ENCODE measurements around the gene PLXNC1.

Gene PLXNC1

DNA sequence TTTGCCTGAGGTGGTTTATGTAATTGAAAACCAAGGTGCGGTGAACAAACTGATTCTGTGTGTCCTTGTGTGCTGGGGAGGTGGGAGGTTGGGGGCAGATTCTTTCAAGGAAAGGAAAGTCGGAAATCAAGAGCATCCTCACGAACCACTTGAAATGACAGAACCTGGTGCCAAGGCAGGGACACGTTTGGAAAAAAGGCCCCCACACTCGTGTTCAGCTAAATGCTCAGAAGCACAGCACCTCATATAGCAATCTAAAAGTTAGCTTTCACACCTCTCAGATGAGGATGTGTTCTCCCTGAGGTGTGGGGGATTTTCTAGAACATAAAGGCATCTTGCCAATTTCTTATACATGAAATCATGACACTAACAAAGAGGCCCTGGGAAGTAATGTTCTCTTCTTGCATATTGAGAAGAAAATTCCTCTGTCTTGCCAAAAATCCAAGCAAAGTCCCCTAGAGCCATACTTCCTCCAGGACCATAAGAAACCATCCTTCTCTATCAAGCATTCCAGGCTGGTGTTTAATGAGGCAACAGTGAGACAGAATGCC, 119.6 kb downstream of the PLXNC1 start:
- DNase-seq, result no peak

DNA sequence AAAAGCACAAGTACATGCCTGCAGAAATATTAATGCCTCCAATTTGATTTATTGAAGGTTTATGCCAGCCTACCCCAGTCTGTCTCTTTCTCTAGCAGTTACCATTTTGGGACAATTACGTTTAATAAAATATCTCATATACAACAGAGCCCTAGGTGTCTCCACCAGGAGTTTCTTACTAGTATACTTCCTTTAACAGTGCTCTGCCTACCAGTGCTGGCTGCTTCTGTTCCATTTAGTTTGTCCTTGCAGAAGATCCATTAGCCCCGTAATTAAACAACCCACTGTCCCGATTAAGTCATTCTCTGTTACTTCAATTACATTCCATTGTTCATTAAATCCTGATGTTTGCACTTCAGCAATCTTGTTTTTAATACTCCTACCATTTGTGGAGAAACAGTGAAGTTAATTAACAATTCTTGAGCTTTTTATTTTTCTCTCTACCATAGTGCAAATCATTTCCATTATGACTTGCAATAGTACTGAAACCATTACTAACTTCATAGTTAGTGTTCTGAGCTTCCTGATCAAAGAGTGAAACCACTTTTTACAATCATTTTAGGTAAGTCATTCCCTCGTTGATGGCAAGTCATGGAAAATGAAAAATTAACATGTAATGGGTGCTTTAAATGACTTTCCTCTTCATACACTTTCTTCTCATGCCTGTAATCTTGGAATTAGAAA, 121.1 kb downstream of the PLXNC1 start:
- no peak for DNase-seq

DNA sequence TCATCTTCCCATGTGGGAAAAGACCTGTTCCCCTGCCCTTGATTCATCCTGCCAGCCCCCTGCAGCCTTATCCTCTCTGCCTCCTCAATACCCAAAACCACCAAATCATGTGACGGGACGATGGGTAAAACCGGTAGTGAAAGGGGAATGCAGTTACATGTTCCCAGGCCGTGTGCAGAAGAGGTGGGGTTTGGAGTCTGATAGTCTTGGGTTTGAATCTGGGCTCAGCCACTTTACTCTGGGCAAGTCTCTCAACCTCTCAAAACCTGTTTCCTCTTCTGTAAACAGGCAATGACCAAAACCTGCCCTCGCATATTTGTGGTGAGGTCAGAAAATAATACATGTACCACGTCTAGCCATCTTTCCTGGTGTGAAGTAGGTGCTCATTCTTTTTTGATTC, 123.0 kb downstream of the PLXNC1 start:
- DNase-seq, result no peak

DNA sequence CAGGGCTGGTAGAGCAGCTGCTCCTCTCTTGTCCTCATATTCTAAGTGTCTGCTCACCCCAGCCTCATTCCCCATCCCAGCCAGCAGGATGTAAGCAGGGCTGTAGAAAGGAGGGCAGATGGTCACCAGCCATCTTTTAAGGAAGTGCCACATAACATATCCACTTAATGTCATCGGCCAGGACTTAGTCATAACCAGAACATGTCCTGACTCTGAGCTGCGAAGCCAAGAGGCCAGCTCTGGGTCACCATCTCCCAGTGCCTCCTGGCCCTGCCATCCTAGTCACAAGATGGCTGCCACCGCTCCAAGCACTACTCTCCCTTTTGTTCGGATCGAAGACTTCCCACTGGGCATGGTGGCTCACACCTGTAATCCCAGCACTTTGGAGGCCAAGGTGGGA, 123.9 kb downstream of the PLXNC1 start:
- no peak for DNase-seq

DNA sequence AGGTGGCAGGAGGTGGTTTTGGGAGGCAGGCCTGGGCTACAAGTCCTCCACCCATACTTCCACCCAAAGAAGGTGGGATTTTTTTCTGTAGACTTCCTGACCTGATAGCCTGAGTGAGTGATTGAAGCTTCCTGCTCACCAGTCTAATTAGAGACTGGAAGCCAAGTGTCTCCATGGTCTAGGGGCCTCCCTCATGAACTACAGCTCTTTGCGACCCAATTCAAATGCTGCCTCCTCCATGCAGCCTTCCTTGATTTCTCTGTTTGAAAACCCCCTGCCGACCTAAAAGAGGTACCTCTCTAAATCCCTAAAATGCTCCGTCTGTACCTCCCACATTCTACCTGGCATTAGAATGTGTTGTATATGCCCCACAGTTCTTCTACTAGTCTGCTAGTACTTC, 124.9 kb downstream of the PLXNC1 start:
- no peak for DNase-seq

DNA sequence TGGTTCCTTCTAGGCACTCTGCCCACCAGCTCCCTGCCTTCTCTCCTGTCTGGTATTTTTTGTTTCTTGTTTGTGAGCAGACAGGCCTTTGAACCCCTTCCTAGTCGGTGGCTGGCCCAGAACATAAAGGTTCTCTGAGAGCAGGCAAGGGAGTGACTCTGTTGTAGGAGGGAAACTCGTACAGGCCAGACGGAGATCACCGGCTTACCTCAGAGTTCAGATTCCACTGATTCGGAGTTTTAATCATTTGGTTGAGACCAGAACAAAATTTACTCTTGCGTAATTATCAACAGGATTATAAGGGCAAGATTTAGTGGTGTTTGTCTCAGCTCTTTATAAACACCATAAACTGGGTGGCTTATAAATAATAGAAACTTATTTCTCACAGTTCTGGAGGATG, 128.3 kb downstream of the PLXNC1 start:
- DNase-seq, result no peak

DNA sequence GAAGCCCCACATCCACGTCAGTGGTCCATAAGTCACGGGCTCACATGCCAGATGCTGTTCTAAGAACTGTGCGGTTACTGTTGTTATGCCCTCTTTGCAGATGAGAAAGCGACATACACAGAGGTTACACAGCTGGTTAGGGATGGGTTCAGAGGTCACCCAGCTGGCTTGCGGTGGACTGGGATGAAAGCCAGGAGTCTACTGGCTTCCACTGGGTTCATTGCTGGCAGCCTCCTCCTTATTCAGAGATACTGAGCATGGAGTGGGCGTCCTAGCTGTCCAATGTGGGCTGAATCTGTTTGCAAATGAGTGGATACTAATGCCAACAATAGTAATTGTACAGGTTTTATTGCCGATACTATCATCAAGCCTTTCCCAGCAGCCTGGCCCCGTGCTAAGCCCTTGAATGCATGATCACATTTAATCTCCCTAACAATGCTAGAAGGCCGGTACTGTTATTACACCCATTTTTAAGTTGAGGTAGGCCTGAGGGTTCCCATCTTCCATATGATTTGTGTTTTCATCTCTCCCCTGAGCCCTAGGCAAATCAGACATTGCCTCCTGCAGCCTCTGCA, 129.1 kb downstream of the PLXNC1 start:
- DNase-seq, result no peak

DNA sequence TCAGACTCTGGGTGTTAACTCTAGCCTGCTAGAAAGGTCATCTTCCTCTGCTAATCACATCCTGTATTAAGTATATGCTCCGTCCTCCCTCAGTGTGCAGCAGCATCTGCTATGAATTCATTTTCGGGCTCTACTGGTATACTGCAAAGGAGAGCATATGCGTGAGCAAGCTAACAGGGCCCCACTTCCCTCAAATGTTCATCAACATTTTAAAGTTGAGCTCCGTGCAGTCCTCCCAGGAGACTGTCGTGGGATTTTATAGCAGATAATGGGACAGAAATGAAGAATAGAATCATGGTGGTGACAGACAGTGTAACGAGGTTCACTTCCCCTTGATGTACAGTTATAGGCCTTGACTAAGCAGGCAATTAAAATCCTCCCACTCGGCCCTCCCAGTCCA, 131.7 kb downstream of the PLXNC1 start:
- no peak for DNase-seq

DNA sequence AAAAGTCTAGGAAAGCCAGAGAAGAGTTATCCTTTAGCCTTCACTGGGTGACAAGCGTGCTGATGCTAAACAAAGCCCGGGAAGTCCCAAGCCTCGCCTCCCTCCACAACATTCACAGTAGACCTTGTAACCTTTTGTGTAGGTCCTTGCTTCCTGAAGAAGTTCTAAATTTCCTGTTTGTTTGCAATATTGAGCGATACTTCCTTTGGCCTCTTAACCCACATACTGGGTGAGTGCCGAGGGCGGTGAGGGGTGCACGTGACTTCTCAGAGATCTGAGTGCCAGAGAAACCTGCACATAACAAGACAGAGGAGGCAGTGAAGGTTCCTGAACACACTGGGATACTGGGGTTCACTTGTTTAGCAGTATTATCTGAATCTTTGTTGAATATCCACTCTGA, 134.3 kb downstream of the PLXNC1 start:
- DNase-seq, result no peak

DNA sequence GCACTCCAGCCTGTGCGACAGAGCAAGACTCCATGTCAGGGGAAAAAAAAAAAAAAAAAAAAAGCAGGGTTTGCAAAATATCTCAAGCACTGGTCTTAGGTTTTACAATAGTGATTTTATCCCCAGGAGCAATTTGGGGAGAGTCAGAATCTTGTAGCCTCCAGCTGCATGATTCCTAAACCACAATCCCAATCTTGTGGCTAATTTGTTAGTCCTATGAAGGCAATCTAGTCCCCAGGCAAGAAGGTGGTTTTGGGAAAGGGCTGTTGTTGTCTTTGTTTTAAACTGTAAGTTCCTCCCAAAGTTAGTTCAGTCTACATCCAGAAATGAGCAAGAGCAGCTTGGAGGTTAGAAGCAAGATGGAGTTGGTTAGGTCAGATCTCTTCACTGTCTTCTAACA, 135.7 kb downstream of the PLXNC1 start:
- DNase-seq, result no peak

DNA sequence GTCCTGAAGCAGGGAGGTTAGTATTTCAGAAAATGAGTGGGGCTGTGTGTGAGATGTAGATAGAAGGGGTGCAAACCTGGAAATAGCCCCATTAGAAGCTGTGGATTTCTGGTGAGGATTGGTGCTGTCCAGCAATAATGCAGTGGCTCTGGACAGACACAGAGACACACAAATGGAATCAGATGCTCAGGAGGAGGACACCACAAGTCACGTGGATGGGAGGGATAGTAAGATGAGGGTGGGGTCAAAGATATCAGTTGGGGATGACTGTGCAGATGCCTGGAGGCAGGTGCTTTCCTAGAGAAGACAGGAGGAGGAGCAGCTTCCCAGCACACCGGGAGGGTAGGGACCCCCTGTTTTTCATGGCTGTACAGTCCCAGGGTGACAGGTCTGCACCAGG, 136.5 kb downstream of the PLXNC1 start:
- DNase-seq, result no peak

DNA sequence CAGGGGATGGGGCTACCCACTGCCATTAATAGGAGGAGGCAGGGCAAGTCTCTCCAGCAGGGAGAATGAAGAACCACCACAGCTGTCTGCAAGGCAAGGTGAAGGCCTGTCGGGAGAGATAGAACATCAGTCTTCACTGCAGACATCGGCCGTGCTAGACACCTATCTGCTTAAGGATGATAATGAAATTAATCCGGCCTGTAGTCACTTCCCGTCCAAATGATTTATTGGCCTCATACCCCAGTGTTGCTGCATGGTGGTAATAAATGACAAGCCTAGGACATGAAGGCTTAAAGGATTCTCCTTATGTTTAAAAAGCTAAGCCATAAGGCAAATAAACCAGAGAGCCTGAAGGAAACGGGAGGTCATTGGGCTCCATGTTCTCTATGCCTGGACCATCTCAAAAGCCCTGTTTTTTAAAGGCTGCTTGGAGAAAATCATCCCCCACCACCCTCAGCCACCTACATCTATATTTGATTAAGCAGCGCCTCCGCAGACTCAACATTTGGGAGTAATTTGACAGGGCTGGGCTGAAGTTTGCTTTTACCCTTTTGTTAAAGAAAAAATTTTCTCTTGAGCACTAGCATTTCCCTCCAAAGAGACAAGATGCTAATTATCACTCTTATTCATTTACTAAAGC, 137.7 kb downstream of the PLXNC1 start:
- DNase-seq, result no peak

DNA sequence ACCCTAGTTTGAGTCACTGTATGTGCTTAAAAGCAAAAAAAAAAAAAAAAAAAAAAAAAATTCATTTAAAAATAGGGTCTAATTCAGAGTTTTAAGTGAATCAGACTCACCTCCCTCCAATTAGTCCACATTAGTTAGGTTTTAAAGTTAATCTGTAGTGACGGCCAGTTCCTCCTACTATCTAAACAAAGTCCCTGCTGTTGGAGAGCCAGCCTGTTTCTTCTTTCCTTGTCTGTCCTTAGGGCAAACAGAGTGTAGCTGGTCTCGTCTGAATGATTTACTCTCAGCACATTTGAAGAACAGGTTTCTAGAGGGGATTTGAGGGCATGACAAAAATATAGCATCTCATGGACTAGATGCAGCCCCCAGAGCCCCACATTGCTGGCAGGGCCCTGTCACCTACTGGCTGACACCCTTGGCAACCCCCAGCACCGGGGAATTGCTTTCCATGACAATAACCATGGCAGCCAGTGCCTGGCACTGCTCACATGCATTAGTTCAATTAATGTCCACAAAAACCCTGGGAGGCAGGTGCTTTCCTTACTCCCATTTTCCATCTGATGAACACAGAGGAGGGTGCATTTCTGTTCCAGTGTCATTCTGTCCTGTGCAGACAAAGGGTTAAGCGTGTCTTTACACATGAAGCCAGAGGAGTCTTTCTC, 138.3 kb downstream of the PLXNC1 start:
- DNase-seq, result no peak

DNA sequence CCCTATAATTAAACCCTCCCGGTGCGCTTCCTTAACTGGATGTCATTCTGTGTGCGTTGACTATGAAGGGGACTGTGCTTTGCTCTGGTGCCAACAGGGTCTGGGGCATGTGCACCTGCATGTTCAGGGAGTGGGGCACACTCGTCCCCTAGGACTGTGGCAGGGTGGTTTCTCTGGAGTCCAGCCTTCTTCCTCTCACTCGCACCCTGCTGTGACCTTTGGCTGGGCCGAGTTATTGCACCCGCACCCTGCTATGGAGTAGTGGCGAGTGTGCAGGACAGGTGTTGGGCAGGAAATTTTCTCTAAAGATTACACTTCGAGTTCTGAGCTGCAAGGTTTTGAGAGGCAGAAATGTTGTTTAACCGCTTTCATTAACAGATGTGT, 138.9 kb downstream of the PLXNC1 start:
- DNase-seq, result no peak

DNA sequence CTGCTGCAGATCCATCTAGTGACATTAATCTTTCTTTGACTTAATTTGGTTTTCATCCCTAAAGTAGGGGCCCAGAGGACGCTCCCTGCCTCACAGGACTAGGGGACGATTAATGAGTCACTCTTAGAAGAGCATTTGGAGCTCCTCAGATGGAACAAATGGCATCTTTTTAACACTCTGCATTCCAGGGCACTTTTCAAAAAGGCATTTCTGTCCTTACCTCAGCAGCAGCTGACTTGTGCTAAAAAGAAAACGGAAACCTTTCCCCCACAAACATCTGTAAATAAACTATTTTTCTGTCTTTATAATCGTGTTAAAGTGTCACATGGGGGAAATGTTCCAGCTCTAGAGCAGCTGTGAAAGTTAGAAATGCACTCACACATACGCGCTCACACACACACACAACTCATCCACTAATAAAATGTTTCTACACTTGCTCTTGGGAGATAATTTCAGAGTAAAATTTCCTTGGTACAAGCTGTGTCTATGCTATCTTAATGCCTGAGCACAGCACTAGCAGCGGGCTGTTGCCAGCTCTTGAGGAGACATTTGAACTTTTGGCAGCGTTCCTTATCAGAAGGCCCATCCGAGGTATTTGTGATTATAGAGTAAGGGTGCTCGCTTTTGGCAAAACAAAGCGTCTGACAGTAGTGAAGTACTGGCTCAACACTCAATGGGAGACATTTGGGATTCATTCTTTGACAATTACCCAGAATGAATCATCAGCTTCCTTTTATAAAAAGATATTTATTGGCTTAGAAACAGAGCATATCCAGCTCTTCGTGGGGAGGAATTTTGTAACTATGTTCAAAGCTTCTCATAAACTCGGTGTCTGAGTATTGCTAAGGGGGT, 141.3 kb downstream of the PLXNC1 start:
- no peak for DNase-seq

DNA sequence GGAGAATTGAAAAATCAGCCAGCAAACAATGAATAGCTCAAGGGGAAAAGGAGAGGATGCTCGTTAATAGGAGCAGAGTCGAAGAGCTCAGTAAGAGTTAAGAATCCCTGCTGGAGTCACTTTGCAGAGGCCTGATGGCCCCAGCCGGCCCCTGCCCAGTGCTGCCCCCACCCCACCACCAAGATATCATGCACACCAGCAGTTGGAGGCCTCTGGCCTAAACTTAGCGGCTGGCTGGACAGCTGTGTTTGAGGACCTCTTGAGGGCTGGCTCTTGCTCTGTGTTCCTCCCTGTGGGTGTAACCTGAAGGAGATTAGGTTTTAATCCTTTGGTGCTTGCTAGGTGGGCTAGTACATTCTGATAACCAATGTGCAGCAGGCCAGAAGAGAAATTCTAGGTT, 142.0 kb downstream of the PLXNC1 start:
- DNase-seq, result no peak

DNA sequence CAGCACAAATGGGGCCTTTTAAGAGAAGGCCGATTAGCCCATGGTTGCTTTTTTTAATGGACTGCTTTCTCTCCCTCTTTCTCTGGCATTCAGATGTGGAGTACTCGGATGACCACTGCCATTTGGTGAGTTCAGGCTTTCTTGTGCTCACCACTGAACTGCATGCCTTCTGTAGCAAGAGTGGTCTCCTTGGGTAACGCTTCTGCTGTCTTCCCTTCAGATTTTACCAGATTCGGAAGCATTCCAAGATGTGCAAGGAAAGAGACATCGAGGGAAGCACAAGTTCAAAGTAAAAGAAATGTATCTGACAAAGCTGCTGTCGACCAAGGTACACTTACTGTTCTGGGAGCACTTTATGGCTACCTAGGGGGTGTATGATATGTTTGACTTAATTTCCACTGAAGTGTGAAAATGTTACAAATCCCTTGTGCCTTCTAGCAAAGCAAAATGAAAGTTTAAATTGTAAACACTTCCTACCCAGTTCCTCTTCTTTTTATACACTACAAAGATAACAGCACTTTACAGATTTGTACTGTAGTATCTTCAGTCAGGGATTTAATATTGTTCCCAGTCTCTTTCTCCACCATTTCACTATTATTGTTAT, 148.8 kb downstream of the PLXNC1 start:
- DNase-seq, result no peak

DNA sequence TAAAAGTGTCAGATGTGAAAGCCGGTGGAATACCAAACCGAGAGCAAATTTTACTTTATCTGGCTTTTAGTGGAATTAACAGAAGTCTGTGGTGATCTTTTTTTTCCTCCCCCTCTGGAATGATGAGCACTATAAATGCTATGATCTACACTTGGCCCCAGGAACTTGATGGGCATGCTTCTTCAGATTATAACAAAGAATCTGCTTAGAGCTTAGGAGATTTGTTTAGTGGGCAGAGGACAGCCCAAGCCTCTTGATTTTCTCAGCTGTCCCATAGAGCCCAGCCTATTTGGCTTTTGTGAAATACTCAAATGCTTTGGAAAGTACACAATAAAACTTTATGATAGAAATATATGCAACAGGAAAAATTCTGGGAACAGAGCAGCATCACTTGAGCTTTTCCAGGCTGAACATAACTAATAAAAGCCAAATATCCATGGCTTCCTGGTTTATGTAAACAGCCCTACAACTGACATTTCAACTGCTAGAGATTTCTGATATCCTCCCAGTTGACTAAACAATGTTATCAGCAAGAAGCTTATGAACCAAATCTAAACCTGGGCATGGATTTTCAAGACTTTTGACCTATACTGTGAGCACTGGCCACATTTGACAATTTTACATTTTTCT, 149.6 kb downstream of the PLXNC1 start:
- DNase-seq, result no peak

DNA sequence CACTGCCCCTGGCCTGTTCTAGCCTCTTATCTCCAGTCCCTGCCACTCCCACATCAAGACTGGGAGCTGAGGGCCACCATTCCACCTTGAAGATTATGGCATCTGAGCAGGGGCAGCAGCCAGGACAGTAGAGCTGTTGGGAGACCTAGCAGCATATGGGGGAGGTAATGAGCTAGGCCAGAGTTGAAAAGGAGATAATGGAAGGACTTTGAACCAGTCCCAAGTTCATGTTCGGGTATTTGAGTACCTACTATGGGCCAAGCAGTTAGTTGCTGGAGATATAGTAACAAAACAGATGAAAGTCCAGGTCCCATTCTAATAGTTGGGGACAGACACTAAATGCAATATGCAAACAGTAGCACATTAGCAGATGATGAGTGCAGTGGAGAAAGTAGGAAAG, 151.5 kb downstream of the PLXNC1 start:
- DNase-seq, result no peak

DNA sequence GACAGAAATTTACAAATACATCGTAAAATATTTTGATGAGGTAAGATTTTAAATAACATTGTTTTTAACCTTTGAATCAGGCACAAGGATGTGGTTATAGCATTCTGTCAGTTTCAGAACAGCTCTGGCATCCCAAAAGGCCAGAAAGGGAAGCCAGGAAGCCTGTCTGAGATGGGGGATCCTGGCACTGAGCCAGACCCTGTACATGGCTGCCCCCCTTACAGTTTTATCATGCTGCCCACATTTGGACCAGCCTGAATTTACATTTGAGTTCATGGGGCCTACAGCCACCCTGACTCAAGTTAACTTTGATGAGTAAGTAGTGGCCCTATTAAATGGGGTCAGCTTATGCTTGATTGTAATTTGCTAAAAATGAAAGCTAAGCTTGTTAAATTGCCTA, 155.6 kb downstream of the PLXNC1 start:
- DNase-seq, result no peak

DNA sequence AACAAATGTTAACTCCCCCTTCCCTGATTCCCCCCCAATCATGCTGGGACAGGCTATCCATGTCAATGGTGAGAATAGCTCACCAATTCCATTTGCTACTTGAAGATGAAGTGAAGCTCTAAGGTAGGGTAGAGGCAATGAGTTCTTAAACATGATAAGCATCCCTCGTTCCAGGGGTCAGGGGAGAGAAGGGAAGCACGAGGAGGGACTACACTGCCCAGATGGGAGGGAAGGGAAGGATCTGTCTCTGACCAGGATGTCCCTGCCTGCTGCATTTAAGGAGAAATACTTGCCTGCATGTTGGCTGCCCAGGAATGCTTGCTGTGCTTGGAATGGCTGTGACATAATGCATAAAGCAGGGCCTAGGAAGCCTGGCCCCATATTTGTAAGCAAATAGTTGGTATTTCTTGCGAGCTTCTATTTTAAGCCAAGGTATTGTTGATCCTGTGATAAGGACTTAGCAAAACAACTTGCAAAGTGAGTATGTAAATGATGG, 156.2 kb downstream of the PLXNC1 start:
- no peak for DNase-seq

Data from activated CD4-positive, CD25-positive, alpha-beta regulatory T cell (primary cell).